ENCODE measurements around the gene SPAG17. TPM values are rescaled to one million over a fixed set of nuclear protein-coding genes. Genes with fewer than 3 reads are reported as not detected.

SPAG17 gene
- polyA plus RNA-seq, 4 donors = 0.03 to 0.55 TPM; not detected in 2

GRCh38 chr1:118157506-118157905 lies 27.5 kb downstream of the SPAG17 start:
- Histone ChIP-seq H3K36me3 (ENCODE audit: control insufficient read depth in 3 of 3, insufficient read depth in 2 of 3, low read depth in 1 of 3, low read length in 3 of 3) (no peaks in the 10 kb centered on the region), H3K27me3 (ENCODE audit: control insufficient read depth in 3 of 3, insufficient read depth in 3 of 3, low read length in 3 of 3) (no peaks in the 10 kb centered on the region), H3K27ac (ENCODE audit: low read depth in 1 of 3, low read length in 2 of 3) (no peak overlapping the region), H3K4me1 (ENCODE audit: control insufficient read depth in 3 of 3, insufficient read depth in 2 of 3, low read depth in 1 of 3, low read length in 2 of 3) (no peaks in the 10 kb centered on the region), H3K4me3 (ENCODE audit: low read depth in 1 of 3, low read length in 3 of 3) (no peak overlapping the region), H3K9me3 (ENCODE audit: control insufficient read depth in 2 of 2, insufficient read depth in 1 of 2, low read depth in 1 of 2, low read length in 1 of 2) (no peaks in the 10 kb centered on the region)
- DNase-seq (no peak), FAIRE-seq (no peak)
- 79 to 80% (median 80%) methylated on average over 2 of the region's 2 CpGs for WGBS, 3 donors

- Histone ChIP-seq H3K27ac (ENCODE audit: low read depth in 1 of 3, low read length in 2 of 3) (no peak overlapping the region), H3K9me3 (ENCODE audit: control insufficient read depth in 2 of 2, insufficient read depth in 1 of 2, low read depth in 1 of 2, low read length in 1 of 2) (no peaks in the 10 kb centered on the region), H3K27me3 (ENCODE audit: control insufficient read depth in 3 of 3, insufficient read depth in 3 of 3, low read length in 3 of 3) (no peaks in the 10 kb centered on the region), H3K4me3 (ENCODE audit: low read depth in 1 of 3, low read length in 3 of 3) (no peak overlapping the region), H3K4me1 (ENCODE audit: control insufficient read depth in 3 of 3, insufficient read depth in 2 of 3, low read depth in 1 of 3, low read length in 2 of 3) (no peaks in the 10 kb centered on the region), H3K36me3 (ENCODE audit: control insufficient read depth in 3 of 3, insufficient read depth in 2 of 3, low read depth in 1 of 3, low read length in 3 of 3) (no peaks in the 10 kb centered on the region)
- FAIRE-seq = no peak
- no peak for DNase-seq
- 95 to 96% (median 96%) methylated on average over 1 of the region's 1 CpG for WGBS, 3 donors
Measured at GRCh38 chr1:118155106-118155505, 29.9 kb downstream of the SPAG17 start.

- no peaks in the 10 kb centered on the region for H3K27me3 ChIP-seq (ENCODE audit: control insufficient read depth in 3 of 3, insufficient read depth in 3 of 3, low read length in 3 of 3)
- no peak overlapping the region for H3K4me3 ChIP-seq (ENCODE audit: low read depth in 1 of 3, low read length in 3 of 3)
- DNase-seq (peak in 1 of 2 donors; percentile 12), FAIRE-seq (no peak)
- H3K36me3 ChIP-seq (ENCODE audit: control insufficient read depth in 3 of 3, insufficient read depth in 2 of 3, low read depth in 1 of 3, low read length in 3 of 3) = no peaks in the 10 kb centered on the region
- H3K27ac ChIP-seq (ENCODE audit: low read depth in 1 of 3, low read length in 2 of 3) = no peak overlapping the region
- H3K4me1 ChIP-seq (ENCODE audit: control insufficient read depth in 3 of 3, insufficient read depth in 2 of 3, low read depth in 1 of 3, low read length in 2 of 3) = no peaks in the 10 kb centered on the region
- no peaks in the 10 kb centered on the region for H3K9me3 ChIP-seq (ENCODE audit: control insufficient read depth in 2 of 2, insufficient read depth in 1 of 2, low read depth in 1 of 2, low read length in 1 of 2)
- WGBS, 3 donors = 87 to 97% (median 90%) methylated on average over 1 of the region's 1 CpG
Measured at GRCh38 chr1:118154220-118154619, 30.8 kb downstream of the SPAG17 start.

DNA sequence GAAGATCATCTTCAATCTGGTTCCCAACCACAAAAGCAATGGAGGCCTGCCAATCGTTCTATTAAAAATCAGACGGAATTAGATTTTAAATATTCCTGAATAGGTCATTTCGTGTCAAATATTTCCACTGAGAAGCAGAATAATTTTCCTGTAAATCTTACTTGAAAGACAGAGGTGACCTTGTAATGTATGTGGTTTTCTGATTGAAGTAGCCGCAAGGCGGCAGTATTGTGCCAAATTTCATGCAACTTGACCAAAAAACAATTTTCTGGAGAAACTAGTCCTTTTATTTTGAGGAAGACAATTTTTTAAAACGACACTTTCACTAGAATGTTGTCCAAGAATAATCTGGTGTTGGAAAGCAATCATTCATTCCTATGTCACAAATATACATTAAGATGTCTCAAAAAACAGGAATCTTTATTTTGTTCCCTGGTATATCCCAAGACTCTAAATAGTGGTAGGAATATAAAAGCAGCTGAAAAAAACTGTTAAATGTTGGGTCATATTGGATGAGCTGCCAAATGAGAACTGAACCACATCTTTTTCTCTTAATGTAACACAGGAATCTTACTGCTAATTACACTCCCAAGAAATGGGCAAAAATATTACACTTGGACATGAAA lies 33.6 kb downstream of the SPAG17 start:
- WGBS, 3 donors = 1 to 2% (median 1%) methylated on average over 6 of the region's 6 CpGs
- DNase-seq (peak; percentile 51 to 66), FAIRE-seq (no peak)
- H3K4me3 ChIP-seq (ENCODE audit: low read depth in 1 of 3, low read length in 3 of 3) = no peak overlapping the region
- no peaks in the 10 kb centered on the region for H3K36me3 ChIP-seq (ENCODE audit: control insufficient read depth in 3 of 3, insufficient read depth in 2 of 3, low read depth in 1 of 3, low read length in 3 of 3)
- no peaks in the 10 kb centered on the region for H3K9me3 ChIP-seq (ENCODE audit: control insufficient read depth in 2 of 2, insufficient read depth in 1 of 2, low read depth in 1 of 2, low read length in 1 of 2)
- no peak overlapping the region for H3K27ac ChIP-seq (ENCODE audit: low read depth in 1 of 3, low read length in 2 of 3)
- no peaks in the 10 kb centered on the region for H3K4me1 ChIP-seq (ENCODE audit: control insufficient read depth in 3 of 3, insufficient read depth in 2 of 3, low read depth in 1 of 3, low read length in 2 of 3)
- H3K27me3 ChIP-seq (ENCODE audit: control insufficient read depth in 3 of 3, insufficient read depth in 3 of 3, low read length in 3 of 3) = no peaks in the 10 kb centered on the region

DNA sequence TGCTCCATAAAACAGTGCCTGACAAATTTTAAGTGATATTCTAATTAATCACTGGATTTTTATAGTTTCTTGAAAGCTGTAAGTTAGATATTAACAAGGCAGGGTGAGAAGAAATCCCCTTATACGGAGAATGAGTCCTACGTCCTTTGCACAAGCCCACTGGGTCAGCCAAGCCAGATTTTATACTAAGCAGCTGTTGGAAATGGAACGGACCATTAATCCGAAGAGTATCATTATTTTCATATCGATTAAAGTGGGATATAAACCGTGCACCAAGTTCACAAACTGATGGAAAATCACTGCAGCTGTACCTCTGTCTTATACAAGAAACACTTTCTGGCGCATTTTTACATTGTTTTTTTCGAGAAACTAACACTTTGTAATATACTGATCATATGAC lies 35.2 kb downstream of the SPAG17 start:
- no peak overlapping the region for H3K27ac ChIP-seq (ENCODE audit: low read depth in 1 of 3, low read length in 2 of 3)
- FAIRE-seq (no peak), DNase-seq (no peak)
- 84 to 89% (median 89%) methylated on average over 8 of the region's 8 CpGs for WGBS, 3 donors
- no peaks in the 10 kb centered on the region for H3K4me1 ChIP-seq (ENCODE audit: control insufficient read depth in 3 of 3, insufficient read depth in 2 of 3, low read depth in 1 of 3, low read length in 2 of 3)
- H3K36me3 ChIP-seq (ENCODE audit: control insufficient read depth in 3 of 3, insufficient read depth in 2 of 3, low read depth in 1 of 3, low read length in 3 of 3) = no peaks in the 10 kb centered on the region
- no peaks in the 10 kb centered on the region for H3K27me3 ChIP-seq (ENCODE audit: control insufficient read depth in 3 of 3, insufficient read depth in 3 of 3, low read length in 3 of 3)
- no peaks in the 10 kb centered on the region for H3K9me3 ChIP-seq (ENCODE audit: control insufficient read depth in 2 of 2, insufficient read depth in 1 of 2, low read depth in 1 of 2, low read length in 1 of 2)
- H3K4me3 ChIP-seq (ENCODE audit: low read depth in 1 of 3, low read length in 3 of 3) = no peak overlapping the region

DNA sequence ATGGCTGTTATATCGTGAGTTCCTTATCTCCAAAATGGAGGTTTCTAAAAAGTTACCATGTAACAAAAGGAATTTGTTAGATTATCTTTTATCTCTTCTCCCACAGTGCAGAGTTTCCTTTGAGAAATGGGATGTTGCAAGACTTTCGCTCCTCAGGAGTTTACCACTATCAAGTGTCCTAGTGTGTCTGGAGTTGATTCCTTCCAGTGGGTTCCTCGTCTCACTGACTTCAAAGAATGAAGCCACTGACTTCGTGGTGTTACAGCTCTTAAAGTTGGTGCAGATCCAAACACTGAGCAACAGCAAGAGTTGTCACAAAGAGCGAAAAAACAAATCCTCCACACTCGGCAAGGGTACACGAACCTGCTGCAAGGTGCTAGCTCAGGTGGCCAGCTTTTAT lies 37.0 kb downstream of the SPAG17 start:
- Histone ChIP-seq H3K27me3 (ENCODE audit: control insufficient read depth in 3 of 3, insufficient read depth in 3 of 3, low read length in 3 of 3) (no peaks in the 10 kb centered on the region), H3K27ac (ENCODE audit: low read depth in 1 of 3, low read length in 2 of 3) (no peak overlapping the region), H3K4me3 (ENCODE audit: low read depth in 1 of 3, low read length in 3 of 3) (no peak overlapping the region), H3K36me3 (ENCODE audit: control insufficient read depth in 3 of 3, insufficient read depth in 2 of 3, low read depth in 1 of 3, low read length in 3 of 3) (no peaks in the 10 kb centered on the region), H3K4me1 (ENCODE audit: control insufficient read depth in 3 of 3, insufficient read depth in 2 of 3, low read depth in 1 of 3, low read length in 2 of 3) (no peaks in the 10 kb centered on the region), H3K9me3 (ENCODE audit: control insufficient read depth in 2 of 2, insufficient read depth in 1 of 2, low read depth in 1 of 2, low read length in 1 of 2) (no peaks in the 10 kb centered on the region)
- FAIRE-seq = no peak
- no peak for DNase-seq
- 66 to 79% (median 66%) methylated on average over 7 of the region's 7 CpGs for WGBS, 3 donors

DNA sequence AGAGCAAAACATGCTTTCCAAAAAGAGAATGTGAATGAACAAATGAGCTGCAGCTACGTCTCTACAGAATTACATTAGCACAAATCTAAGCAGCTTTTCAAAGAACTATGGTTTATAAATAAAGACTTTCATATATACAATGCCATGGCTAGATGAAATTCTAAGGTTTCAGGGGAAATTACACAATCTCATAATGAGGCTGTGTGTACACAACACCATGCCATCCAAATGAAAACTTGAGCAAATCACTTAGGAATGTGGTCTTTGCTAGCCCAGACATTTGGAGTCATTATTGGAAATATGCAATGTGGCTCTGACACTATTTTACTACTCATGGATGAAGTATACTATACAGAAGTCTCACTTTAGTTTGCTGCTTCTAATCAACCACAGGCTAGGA lies 37.5 kb downstream of the SPAG17 start:
- Histone ChIP-seq H3K4me1 (ENCODE audit: control insufficient read depth in 3 of 3, insufficient read depth in 2 of 3, low read depth in 1 of 3, low read length in 2 of 3) (no peaks in the 10 kb centered on the region), H3K4me3 (ENCODE audit: low read depth in 1 of 3, low read length in 3 of 3) (no peak overlapping the region), H3K27me3 (ENCODE audit: control insufficient read depth in 3 of 3, insufficient read depth in 3 of 3, low read length in 3 of 3) (no peaks in the 10 kb centered on the region), H3K9me3 (ENCODE audit: control insufficient read depth in 2 of 2, insufficient read depth in 1 of 2, low read depth in 1 of 2, low read length in 1 of 2) (no peaks in the 10 kb centered on the region), H3K36me3 (ENCODE audit: control insufficient read depth in 3 of 3, insufficient read depth in 2 of 3, low read depth in 1 of 3, low read length in 3 of 3) (no peaks in the 10 kb centered on the region), H3K27ac (ENCODE audit: low read depth in 1 of 3, low read length in 2 of 3) (no peak overlapping the region)
- WGBS, 3 donors = 52 to 90% (median 74%) methylated on average over 1 of the region's 1 CpG
- no peak for DNase-seq
- FAIRE-seq = no peak

GRCh38 chr1:118145721-118146120 lies 39.3 kb downstream of the SPAG17 start:
- no peak for DNase-seq
- no peaks in the 10 kb centered on the region for H3K9me3 ChIP-seq (ENCODE audit: control insufficient read depth in 2 of 2, insufficient read depth in 1 of 2, low read depth in 1 of 2, low read length in 1 of 2)
- 93 to 95% (median 94%) methylated on average over 2 of the region's 2 CpGs for WGBS, 3 donors
- H3K27me3 ChIP-seq (ENCODE audit: control insufficient read depth in 3 of 3, insufficient read depth in 3 of 3, low read length in 3 of 3) = no peaks in the 10 kb centered on the region
- H3K27ac ChIP-seq (ENCODE audit: low read depth in 1 of 3, low read length in 2 of 3) = no peak overlapping the region
- FAIRE-seq = peak; percentile 70
- H3K36me3 ChIP-seq (ENCODE audit: control insufficient read depth in 3 of 3, insufficient read depth in 2 of 3, low read depth in 1 of 3, low read length in 3 of 3) = no peaks in the 10 kb centered on the region
- no peaks in the 10 kb centered on the region for H3K4me1 ChIP-seq (ENCODE audit: control insufficient read depth in 3 of 3, insufficient read depth in 2 of 3, low read depth in 1 of 3, low read length in 2 of 3)
- H3K4me3 ChIP-seq (ENCODE audit: low read depth in 1 of 3, low read length in 3 of 3) = no peak overlapping the region

DNA sequence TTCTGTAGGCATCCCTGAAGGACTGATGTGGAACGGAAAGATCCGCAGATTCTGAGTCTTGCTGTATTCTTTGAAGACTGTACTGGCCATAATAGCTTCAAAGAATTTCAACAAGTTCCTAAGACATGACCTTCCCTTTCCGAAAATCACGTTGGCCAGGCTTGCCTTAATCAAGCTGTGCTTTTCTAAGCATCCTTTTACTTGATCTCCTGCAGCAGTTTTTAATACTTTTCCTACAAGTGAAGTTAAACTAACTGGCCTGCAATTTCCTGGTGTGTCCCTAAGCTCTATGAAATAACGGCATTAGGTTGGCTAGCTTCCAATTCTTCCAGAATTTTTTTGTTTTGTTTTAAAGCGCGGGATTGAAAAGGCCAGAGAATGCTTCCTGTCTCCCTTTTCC lies 40.3 kb downstream of the SPAG17 start:
- H3K36me3 ChIP-seq (ENCODE audit: control insufficient read depth in 3 of 3, insufficient read depth in 2 of 3, low read depth in 1 of 3, low read length in 3 of 3) = no peaks in the 10 kb centered on the region
- no peak overlapping the region for H3K27ac ChIP-seq (ENCODE audit: low read depth in 1 of 3, low read length in 2 of 3)
- H3K9me3 ChIP-seq (ENCODE audit: control insufficient read depth in 2 of 2, insufficient read depth in 1 of 2, low read depth in 1 of 2, low read length in 1 of 2) = no peaks in the 10 kb centered on the region
- no peaks in the 10 kb centered on the region for H3K27me3 ChIP-seq (ENCODE audit: control insufficient read depth in 3 of 3, insufficient read depth in 3 of 3, low read length in 3 of 3)
- FAIRE-seq (no peak), DNase-seq (no peak)
- 69 to 79% (median 77%) methylated on average over 7 of the region's 7 CpGs for WGBS, 3 donors
- no peak overlapping the region for H3K4me3 ChIP-seq (ENCODE audit: low read depth in 1 of 3, low read length in 3 of 3)
- no peaks in the 10 kb centered on the region for H3K4me1 ChIP-seq (ENCODE audit: control insufficient read depth in 3 of 3, insufficient read depth in 2 of 3, low read depth in 1 of 3, low read length in 2 of 3)

Measured in small intestine (tissue), 7 donors.